ENCODE data around the gene TBL1X. TPM values are rescaled to one million over a fixed set of nuclear protein-coding genes. Genes with fewer than 3 reads are reported as not detected.

Gene TBL1X
- polyA plus RNA-seq, 3 donors, result 12.5 to 19.5 (median 13.8) TPM

DNA sequence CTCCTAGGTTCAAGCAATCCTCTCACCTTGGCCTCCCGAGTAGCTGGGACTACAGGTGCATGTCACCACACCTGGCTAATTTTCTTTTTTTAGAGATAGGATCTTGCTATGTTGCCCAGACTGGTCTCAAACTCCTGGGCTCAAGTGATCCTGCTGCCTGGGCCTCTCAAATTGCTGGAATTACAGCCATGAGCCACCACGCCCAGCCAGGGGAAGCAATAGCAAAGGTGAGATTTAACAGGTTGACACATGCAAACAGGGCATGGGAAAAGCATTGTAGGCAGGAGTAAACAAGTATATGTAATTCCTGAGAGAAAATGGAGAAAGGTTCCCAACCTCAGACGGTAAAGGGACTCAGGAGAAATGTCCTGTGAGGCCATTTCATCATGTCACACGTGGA, 33.6 kb upstream of the TBL1X start:
- Mint-ChIP-seq H3K4me1 (peaks cover 6% of the 10 kb centered on the region), H3K36me3 (no peaks in the 10 kb centered on the region), H3K27ac (no peak overlapping the region), H3K27me3 (ENCODE audit: low read depth in 3 of 3) (peaks cover 0 to 25% (median 1%) of the 10 kb centered on the region in 3 donors), H3K9me3 (peaks cover 0 to 9% (median under 1%) of the 10 kb centered on the region in 7 donors), H3K4me3 (no peak overlapping the region)
- H3K27ac ChIP-seq (ENCODE audit: low read depth in 1 of 2, low read length in 2 of 2), result no peak overlapping the region
- no peak overlapping the region for H3K4me2 ChIP-seq (replicated peaks; ENCODE audit: extremely low read depth, low read length, poor library complexity, severe bottlenecking)
- no peak for DNase-seq
- no peaks in the 10 kb centered on the region for H3K36me3 ChIP-seq (replicated peaks in 1 of 2; ENCODE audit: control insufficient read depth in 1 of 2, insufficient read depth in 2 of 2, low read length in 2 of 2)
- 100% methylated on average over 2 of the region's 4 CpGs for WGBS (ENCODE audit: insufficient coverage)
- H3K27me3 ChIP-seq (ENCODE audit: control insufficient read depth in 2 of 2, insufficient read depth in 2 of 2, low read length in 2 of 2), result no peaks in the 10 kb centered on the region
- no peak overlapping the region for H3K4me3 ChIP-seq (replicated peaks in 1 of 3; ENCODE audit: low read depth in 2 of 3, low read length in 3 of 3)
- intact Hi-C loops (cut with micrococcal nuclease), result no loop called here
- H3K79me2 ChIP-seq (ENCODE audit: insufficient read depth, low read length), result no peaks in the 10 kb centered on the region
- no peaks in the 10 kb centered on the region for H3K4me1 ChIP-seq (ENCODE audit: control insufficient read depth in 1 of 2, insufficient read depth in 2 of 2, low read length in 2 of 2)
- no peak for TF ChIP-seq CTCF (IDR thresholded peaks at IDR 0.05)
- H2AFZ ChIP-seq (ENCODE audit: insufficient read depth, low read depth, low read length, poor library complexity, severe bottlenecking), result no peak overlapping the region
- H3K9ac ChIP-seq (ENCODE audit: insufficient read depth, low read length, poor library complexity, severe bottlenecking), result no peak overlapping the region
- no peaks in the 10 kb centered on the region for H4K20me1 ChIP-seq (ENCODE audit: insufficient read depth, low read length)
- H3K9me3 ChIP-seq (replicated peaks in 1 of 2; ENCODE audit: control insufficient read depth in 1 of 2, insufficient read depth in 1 of 2, low read length in 2 of 2), result no peaks in the 10 kb centered on the region

DNA sequence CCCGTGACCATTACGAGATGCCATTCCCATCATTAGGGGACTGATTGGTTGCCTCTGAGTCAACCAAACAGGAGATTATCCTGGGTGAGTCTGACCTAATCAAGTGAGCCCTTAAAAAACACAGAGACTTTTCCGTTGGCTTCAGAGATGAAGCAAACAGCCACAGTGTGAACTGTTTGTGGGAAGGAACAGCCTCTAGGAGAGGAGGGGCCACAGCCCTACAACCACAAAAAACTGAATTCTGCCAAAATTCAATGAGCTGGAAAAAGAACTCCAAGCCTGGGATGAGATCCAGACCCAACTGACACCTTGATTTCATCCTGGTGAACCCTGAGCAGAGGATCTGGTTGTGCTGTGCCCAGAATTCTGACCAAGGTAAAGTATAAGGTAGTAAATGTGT, 31.3 kb upstream of the TBL1X start:
- H3K27me3 ChIP-seq (ENCODE audit: control insufficient read depth in 2 of 2, insufficient read depth in 2 of 2, low read length in 2 of 2), result peaks cover 0 to 6% of the 10 kb centered on the region in 2 donors
- H2AFZ ChIP-seq (ENCODE audit: insufficient read depth, low read depth, low read length, poor library complexity, severe bottlenecking), result no peak overlapping the region
- no peaks in the 10 kb centered on the region for H4K20me1 ChIP-seq (ENCODE audit: insufficient read depth, low read length)
- H3K27me3 Mint-ChIP-seq (ENCODE audit: low read depth in 3 of 3), result peaks cover 0 to 30% (median 1%) of the 10 kb centered on the region in 3 donors
- no peak for DNase-seq
- peaks cover 0 to 5% of the 10 kb centered on the region in 2 donors for H3K4me1 ChIP-seq (ENCODE audit: control insufficient read depth in 1 of 2, insufficient read depth in 2 of 2, low read length in 2 of 2)
- no peak overlapping the region for H3K4me2 ChIP-seq (replicated peaks; ENCODE audit: extremely low read depth, low read length, poor library complexity, severe bottlenecking)
- no CpG with 5 or more reads among the region's 3 CpGs for WGBS (ENCODE audit: insufficient coverage)
- H3K9ac ChIP-seq (ENCODE audit: insufficient read depth, low read length, poor library complexity, severe bottlenecking), result no peak overlapping the region
- H3K36me3 Mint-ChIP-seq, result no peaks in the 10 kb centered on the region
- H3K27ac ChIP-seq (ENCODE audit: low read depth in 1 of 2, low read length in 2 of 2), result no peak overlapping the region
- no peak overlapping the region for H3K4me3 Mint-ChIP-seq
- H3K4me1 Mint-ChIP-seq, result peaks cover 14% of the 10 kb centered on the region
- no peak overlapping the region for H3K4me3 ChIP-seq (replicated peaks in 1 of 3; ENCODE audit: low read depth in 2 of 3, low read length in 3 of 3)
- no peak for TF ChIP-seq CTCF (IDR thresholded peaks at IDR 0.05)
- no peaks in the 10 kb centered on the region for H3K36me3 ChIP-seq (replicated peaks in 1 of 2; ENCODE audit: control insufficient read depth in 1 of 2, insufficient read depth in 2 of 2, low read length in 2 of 2)
- H3K9me3 Mint-ChIP-seq, result peaks cover 0 to 2% (median 0%) of the 10 kb centered on the region in 7 donors
- H3K9me3 ChIP-seq (replicated peaks in 1 of 2; ENCODE audit: control insufficient read depth in 1 of 2, insufficient read depth in 1 of 2, low read length in 2 of 2), result no peaks in the 10 kb centered on the region
- no peak overlapping the region for H3K27ac Mint-ChIP-seq
- intact Hi-C loops (cut with micrococcal nuclease), result no loop called here
- H3K79me2 ChIP-seq (ENCODE audit: insufficient read depth, low read length), result no peaks in the 10 kb centered on the region
